GM19023 (cell line): ENCODE data around the gene SORBS2.

Experiments
- ATAC-seq: cut with Tn5 transposase; IDR thresholded peaks from one replicate; pipeline ENCODE4 v1.9.1; 2021; ENCODE audit warnings: mild to moderate bottlenecking, moderate library complexity; ENCODE audit not compliant: unreplicated experiment

Gene SORBS2

GRCh38 chr4:185740471-185740873 lies 71.5 kb downstream of the SORBS2 start:
- ATAC-seq: no peak

DNA sequence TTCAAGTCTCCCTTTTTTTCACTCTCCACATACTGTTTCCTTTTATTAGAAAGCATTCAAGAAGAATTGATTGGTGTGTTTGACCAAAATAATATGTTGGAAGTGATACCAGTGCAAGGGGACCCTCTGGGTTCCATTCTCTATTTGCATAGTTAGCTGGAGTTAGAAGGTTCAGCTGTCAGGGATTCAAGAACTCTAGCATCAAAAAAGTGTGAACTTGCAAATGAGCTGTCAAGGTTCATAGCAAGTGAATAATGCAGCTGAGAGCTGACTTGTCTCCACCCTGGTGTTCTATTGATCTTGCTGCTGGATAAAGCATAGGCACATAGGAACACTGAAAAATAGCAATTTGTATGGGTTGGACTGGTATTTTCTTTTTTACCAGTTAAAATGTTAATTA lies 73.2 kb downstream of the SORBS2 start:
- no peak for ATAC-seq

- ATAC-seq: no peak
Observed at GRCh38 chr4:185738038-185738552, 73.9 kb downstream of the SORBS2 start.

- no peak for ATAC-seq
Observed at GRCh38 chr4:185737489-185738037, 74.4 kb downstream of the SORBS2 start.

- ATAC-seq: no peak
Observed at GRCh38 chr4:185736882-185737281, 75.1 kb downstream of the SORBS2 start.

GRCh38 chr4:185735866-185736400 lies 76.1 kb downstream of the SORBS2 start:
- ATAC-seq: no peak

DNA sequence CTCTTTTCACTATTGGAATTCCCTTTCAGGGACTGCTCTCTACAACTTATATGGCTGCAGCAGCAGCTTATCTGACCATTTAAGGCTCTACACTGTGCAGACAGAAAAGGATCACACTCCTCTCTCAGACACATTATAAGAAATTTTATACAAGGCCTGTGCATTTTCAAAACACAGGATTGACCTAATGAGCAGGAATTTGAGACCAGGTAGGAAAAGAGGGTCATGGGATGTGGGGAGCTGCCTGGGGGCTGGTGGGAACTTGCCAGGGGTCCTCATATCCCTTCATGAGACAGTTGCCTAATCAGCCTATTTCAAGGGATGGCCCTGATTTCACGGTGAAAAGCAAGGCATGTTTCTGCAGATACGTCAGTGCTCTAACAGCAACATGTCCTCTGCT lies 77.1 kb downstream of the SORBS2 start:
- no peak for ATAC-seq

DNA sequence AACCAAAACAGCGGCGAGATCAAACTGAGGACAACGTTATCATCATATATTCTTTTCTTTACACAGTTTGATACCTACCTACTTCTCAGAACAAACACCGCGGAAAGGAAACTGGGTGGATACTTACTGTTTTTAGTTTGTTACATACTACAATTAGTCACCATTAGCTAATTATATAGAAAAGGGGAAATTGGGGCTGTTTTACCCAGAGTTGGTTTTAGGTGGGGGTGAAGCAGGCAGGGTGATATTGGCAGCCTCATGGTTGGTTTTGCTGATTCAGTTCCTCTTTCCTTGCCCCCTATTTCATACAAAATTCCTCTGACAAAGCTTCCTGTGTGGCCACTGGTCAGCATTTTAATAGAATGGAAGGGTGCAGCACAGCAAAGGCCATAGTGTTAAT lies 77.8 kb downstream of the SORBS2 start:
- peak; percentile 56 for ATAC-seq

DNA sequence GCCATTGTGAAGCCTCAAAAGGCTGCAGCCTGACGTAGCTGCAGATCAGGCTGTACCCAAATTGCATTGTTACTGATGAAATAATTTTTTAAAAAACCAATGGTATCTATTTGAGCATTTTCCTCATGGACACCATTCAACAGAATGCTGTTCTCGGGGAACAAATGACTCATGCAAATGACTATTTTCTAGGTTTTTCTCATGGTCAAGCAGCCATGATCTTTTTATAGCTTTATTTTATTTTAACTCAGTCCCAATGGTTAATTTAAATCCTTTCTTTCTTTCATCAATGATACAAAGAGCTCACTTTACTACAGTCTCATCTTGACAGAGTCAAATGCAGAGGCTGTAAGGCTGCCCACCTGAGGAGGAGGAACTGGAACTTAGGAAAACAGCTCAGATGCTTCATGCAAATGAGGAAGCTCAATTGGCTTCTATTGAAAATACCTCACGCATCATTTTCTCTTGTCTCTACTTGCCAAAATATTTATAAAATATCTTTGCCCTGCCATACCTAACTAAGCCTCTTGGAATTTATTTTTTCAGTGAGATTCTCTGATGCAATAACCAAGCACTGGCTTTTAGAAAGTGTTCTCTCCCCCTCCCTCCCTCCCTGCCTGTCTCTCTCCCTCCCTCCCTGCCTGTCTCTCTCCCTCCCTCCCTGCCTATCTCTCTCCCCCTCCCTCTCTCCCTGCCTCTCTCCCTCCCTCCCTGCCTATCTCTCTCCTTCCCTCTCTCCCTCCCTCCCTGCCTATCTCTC lies 81.0 kb downstream of the SORBS2 start:
- peak; percentile 51 for ATAC-seq

DNA sequence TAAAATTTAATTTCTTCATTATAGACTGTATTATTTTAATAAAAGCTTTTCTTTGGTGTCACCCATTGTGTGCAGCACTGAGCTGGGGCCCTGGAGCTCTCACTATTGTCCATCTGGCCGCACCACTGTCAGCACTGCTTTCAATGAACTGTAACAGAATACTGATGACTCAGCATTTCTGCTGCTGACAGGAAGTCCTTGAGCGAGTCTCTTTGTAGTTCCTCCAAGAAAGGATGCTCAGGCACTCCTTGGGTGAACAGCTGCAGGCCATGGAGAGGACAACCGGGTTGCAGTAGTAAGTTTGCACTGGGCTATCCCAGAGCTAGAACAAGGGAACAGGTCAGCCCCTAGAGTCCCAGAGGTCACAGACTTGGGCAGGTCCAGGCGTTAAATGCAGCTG lies 81.6 kb downstream of the SORBS2 start:
- peak; percentile 49 for ATAC-seq

DNA sequence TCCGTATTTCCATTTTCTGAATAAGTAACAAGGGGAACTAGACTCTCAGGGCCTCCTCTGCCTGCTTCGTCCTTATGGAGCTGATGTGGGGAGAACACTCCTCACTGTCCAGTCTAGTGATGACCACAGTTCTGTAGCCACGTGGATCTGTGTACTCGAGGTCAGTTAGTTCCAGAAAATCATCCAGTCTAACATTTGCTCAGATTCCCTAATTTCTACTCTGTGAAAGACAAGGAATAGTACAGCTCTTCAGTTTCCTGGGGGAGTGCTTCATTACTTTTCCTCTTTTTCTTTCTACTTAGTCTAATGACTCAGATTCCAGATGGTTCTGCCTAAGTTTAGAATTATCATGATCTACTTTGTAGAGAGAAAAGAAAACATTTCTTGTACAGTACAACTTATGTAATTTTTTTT lies 82.6 kb downstream of the SORBS2 start:
- ATAC-seq: no peak

- no peak for ATAC-seq
Observed at GRCh38 chr4:185728893-185729292, 83.1 kb downstream of the SORBS2 start.

GRCh38 chr4:185726931-185727330 lies 85.1 kb downstream of the SORBS2 start:
- ATAC-seq: no peak

GRCh38 chr4:185723631-185724260 lies 88.2 kb downstream of the SORBS2 start:
- no peak for ATAC-seq

- ATAC-seq: no peak
Observed at GRCh38 chr4:185722029-185722316, 90.0 kb downstream of the SORBS2 start.

- no peak for ATAC-seq
Observed at GRCh38 chr4:185721190-185722028, 90.6 kb downstream of the SORBS2 start.

GRCh38 chr4:185719500-185719858 lies 92.5 kb downstream of the SORBS2 start:
- ATAC-seq: no peak

GRCh38 chr4:185718578-185719499 lies 93.2 kb downstream of the SORBS2 start:
- ATAC-seq: no peak

GRCh38 chr4:185717377-185717741 lies 94.6 kb downstream of the SORBS2 start:
- ATAC-seq: no peak
